HG03442 (cell line): ENCODE results near the gene TSSK6.

Experiments
- ATAC-seq: cut with Tn5 transposase; IDR thresholded peaks from one replicate; pipeline ENCODE4 v1.9.1; 2021; ENCODE audit warnings: mild to moderate bottlenecking, moderate library complexity; ENCODE audit not compliant: unreplicated experiment

Gene TSSK6

GRCh38 chr19:19531951-19532805 lies 16.8 kb upstream of the TSSK6 start:
- no peak for ATAC-seq

DNA sequence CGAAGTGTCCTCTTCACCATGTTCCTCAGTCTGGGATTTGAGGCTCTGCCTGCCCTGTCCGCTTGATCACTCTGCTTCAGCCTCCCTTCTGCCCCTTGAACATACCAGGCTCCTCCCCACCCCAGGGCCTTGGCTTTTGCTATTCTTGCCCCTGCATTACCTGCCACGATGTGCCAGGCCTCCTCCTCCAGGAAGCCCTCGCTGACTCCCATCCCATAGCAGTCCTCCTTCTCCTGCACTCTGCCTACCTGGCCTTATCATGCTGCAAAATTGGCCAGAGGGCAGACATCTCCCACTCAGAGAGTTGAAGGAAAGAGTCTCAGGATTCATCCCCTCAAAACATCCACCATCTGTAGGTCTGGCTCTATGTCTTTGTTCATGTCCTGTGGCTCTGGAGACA lies 15.5 kb upstream of the TSSK6 start:
- ATAC-seq: no peak

DNA sequence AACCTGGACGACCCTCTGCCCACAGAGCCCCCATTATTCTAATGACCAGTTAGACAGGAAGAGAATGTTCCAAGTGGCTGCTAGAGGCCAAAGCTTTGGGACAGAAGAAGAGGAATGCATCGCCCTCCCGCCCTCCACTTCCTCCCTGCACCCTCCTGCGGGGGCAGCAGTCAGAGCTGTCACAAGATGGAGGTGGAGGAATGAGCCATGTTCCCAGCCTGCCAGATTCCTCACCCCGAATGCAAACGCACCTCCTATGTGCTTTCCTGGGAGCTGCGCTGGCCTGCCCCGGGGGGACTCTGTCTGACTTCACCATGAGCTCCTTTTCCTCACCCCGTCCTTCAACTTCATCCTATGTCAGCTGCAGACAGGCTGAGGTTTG lies 15.1 kb upstream of the TSSK6 start:
- ATAC-seq: no peak

DNA sequence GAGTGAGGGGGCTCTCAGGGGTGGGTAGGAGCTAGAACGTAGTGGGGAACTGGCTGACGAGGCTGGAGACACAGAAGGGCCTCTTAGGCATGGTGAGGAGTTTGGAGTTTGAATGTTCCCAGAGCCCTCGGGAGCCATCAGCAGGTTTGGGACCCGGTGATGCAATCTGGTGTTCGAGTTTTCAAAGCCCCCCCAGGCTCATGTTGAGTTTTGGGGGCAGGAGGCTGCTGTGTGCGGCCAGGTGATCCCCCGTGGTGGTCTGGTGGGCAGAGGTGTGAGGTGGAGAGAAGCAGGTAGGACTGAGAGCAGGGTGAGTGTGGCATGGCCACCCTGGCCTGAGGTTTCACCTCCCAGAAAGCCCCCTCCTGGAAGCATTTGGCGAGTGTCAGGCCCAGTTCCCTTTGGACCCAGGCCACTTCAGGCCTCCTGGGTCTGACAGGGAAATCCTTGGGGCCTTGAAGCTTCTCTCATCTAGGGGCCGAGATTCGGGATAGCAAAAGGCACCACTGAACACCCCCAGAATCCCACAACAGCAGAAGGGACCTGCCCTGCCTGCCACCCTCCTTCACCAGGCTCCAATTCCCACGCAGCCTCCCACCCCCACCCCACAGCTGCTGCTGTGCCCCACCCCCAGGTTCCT lies 14.6 kb upstream of the TSSK6 start:
- no peak for ATAC-seq

GRCh38 chr19:19528721-19529490 lies 13.6 kb upstream of the TSSK6 start, which contains the start of gene YJEFN3:
TSS of gene YJEFN3 (plus strand) at chr19:19528911. CDS start at chr19:19528933, 22 bp downstream.
- ATAC-seq: no peak

DNA sequence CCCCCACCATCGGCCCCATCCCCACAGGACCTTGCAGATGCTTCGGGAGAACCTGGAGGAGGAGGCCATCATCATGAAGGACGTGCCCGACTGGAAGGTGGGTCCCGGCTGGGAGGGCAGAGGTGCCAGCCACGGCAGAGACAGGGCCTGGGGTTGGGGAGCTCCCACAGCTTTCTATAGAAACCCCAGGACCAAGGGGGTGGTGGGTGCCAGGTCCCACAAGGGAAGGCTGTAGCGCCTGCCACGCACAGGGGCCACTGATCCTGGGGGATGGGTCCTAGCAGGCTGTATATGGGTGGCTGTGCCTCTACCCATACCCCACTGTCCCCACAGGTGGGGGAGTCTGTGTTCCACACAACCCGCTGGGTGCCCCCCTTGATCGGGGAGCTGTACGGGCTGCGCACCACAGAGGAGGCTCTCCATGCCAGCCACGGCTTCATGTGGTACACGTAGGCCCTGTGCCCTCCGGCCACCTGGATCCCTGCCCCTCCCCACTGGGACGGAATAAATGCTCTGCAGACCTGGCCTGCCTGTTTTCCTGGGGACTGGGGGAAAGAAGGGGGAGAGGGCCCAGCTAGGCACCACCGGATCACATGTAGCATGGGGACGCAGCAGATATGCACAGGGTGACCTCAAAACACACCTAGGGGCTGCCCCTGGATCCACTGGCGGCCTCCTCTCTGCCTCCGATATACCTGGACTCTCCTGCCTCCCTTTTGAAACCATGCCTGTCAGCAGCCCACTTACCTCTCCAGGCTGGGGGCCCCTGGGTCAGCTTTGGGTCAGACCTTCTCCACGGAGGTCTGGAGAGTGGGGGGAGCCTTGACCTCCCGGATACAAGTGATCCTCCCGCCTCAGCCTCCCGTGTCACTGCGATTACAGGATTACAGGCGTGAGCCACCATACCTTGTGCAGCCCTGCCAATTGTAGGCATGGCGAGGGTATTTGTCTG lies 12.6 kb upstream of the TSSK6 start:
- ATAC-seq: no peak

DNA sequence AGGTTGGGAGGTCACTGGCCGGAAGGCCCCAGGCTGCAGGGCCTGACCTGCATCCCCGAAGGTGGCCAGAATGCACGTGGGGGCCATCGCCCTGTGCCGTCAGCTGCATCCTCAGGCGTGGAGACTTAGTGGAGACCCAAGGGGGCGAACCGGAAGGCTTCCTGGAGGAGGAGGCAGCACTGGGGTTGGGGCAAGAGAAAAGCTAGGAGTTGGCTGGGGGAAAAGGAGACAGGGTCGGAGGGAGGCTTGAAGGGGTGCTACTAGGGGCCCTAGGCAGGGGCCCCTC lies 12.0 kb upstream of the TSSK6 start:
- no peak for ATAC-seq

DNA sequence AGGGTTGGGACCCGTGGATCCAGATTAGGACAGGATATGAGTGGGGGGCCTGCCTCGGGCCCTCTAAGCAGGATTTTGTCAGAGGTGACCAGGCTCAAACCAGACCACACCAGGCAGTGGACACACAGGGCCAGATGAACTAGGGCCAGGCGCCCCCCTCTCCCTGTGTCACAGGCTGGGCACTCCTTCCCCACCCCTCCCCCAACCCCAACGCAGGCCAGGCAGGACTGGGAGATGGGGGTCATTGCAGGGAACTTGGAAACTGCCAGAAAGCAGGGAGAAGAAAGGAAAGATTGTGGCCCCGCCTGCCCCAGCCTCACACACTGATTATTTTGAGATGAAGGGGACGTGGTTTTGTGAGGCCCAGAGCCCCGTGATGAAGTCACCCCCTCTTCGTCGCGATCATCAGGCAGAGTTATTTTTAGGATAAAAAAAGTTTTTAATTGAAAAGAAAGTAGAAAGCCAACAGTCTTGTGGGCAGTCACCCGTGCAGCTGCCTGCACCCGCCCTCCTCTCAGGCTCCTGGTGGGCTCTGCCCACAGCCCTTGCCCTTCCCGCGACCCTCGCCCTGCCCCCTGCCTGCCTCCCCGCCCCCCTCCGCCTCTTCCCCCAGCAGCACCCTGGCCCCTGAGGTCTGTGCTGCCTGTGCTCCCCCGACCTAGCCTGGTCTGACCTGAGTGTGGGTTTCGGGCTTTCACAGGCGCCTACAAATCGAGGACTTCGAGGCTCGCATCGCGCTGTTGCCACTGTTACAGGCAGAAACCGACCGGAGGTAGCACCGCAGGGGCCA lies 11.4 kb upstream of the TSSK6 start:
- no peak for ATAC-seq

DNA sequence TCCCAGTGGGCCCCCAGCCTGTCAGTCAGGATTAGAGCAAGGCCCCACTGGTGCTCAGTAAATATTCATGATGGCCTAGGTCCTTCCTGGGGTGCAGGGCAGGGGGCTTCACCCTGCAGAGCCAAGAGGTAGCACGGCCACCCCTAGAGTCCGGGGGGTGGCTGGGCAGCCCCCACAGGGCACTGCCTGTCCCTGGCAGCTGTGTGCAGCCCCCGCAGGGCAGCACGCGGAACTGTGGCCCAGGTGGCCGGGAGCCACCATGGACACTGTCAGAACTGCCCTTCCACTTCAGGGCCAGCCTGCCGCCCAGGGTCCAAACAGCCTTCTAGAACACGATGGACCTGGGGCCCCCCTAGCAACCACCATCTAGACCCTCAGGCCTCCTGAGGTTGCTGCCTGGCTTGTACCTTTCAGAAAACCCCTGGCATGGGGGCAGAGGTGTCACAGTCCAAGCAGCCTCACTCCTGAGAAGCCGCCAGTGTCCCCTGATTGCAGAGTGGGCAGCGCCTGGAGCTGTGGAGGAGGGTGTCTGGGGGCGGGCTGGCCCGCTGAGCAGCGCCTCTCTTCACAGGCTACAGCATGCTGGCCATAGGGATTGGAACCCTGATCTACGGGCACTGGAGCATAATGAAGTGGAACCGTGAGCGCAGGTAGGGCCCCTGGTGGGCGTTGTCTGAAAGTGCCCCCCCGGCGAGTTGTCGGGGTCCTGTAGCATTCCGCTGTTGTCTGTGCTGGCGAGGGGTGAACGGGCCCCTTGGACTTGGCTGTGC lies 10.4 kb upstream of the TSSK6 start:
- ATAC-seq: no peak

DNA sequence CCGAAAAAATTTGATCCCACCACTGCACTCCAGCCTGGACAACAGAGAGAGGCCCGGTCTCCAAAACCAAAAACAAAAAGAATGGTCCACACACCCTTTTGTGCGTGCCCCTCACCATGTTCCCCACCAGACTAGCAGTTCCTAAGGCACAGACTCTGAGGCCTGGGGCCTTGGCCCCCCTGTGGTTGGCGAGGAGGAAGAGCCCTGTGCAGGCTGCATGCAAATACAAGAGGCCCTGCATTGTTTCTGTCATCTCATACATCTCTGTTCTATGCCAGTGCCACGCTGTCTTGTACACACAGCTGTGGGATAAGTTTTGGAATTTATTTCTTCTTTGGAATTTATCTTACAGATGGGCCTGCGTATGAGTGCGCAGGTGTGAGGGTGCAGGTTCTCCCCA lies 8.7 kb upstream of the TSSK6 start:
- no peak for ATAC-seq

- no peak for ATAC-seq
These were observed 7.8 kb upstream of the TSSK6 start for GRCh38 chr19:19523177-19523576.

- no peak for ATAC-seq
These were observed 5.6 kb upstream of the TSSK6 start for GRCh38 chr19:19520989-19521388.

DNA sequence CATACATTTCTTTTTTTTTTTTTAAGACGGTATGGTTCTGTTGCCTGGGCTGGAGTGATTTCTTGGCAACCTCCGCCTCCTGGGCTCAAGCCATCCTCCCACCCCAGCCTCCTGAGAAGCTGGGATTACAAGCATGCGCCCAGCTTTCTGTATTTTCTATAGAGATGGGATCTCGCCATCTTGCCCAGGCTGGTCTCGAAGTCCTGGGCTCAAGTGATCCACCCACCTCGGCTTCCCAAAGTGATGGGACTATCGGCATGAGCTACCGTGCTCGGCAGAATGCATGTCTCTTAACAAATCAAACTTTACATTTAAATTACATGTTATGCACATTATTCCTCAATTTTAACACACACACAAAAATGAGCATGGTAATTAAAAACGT lies 1.9 kb upstream of the TSSK6 start:
- no peak for ATAC-seq

DNA sequence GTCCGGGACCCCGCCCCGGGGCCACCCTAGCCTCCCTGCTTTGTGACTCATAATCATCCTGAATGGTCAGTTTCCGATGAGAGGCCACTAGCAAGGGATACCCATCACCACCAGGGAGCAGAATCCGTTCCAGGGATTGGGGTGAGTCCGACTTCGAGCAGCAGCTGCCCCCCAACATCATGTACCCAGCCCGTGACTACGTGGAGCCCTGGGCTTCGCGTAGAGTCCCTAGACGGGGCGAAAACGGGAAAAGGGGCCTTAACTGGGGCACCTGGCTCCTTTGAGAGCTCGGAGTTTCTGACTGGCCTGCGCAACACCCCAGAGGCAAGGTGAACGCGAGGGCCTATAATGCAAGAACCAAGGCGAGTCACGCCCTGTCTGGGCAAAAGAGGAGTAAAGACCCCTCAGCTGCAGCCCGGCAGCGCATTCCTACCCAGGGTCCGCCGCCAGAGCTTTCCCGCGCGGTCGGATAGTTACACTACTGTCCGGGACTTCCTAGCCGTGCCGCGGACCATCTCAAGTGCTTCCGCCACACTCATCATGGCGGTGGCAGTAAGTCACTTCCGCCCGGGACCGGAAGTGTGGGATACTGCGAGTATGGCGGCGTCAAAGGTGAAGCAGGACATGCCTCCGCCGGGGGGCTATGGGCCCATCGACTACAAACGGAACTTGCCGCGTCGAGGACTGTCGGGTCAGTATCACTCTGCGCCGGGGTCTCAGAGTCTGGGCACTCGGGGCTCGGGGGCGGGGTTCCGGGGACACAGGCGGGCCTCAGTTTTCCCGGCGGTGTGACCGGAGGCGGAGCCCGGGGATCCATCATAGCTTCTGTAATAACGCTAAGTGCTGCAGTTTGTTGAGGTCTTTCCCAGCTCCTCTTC lies 533 bp upstream of the TSSK6 start, which contains the start of gene NDUFA13:
TSS of gene NDUFA13 (plus strand) at position 584 of the 878 bp plus-strand sequence. CDS start at position 598, 14 bp downstream.
- ATAC-seq: peak; percentile 88

- ATAC-seq: no peak
These were observed 1.1 kb downstream of the TSSK6 start for GRCh38 chr19:19514215-19514657.

DNA sequence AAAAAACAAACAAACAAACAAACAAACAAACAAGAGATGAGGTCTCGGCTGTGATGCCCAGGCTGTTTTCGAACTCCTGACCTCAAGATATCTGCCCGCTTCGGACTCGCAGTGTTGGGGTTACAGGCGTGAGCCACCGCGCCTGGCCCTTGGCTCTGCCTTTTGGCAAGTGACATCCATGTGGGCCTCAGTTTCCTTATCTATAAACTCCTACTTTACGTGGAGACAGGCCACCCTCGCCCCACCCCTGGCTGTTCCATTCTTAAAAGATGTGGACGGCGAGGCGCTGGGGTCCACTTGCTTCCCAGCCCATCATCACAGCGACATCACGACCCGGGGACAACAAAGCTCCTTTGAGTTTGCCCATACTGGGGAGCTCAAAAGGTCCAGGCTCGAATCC lies 1.7 kb downstream of the TSSK6 start:
- no peak for ATAC-seq

GRCh38 chr19:19510432-19510831 lies 4.9 kb downstream of the TSSK6 start:
- no peak for ATAC-seq

- ATAC-seq: no peak
These were observed 7.1 kb downstream of the TSSK6 start for GRCh38 chr19:19508217-19508616.
